HG02840 (cell line): ENCODE measurements around the gene CRHR2.

ENCODE experiments used
- ATAC-seq: cut with Tn5 transposase; IDR thresholded peaks from one replicate; pipeline ENCODE4 v1.9.1; 2021; ENCODE audit warnings: mild to moderate bottlenecking, moderate library complexity, moderate number of reproducible peaks; ENCODE audit not compliant: unreplicated experiment, low FRiP score

Gene CRHR2

GRCh38 chr7:30633223-30633622 is 49.0 kb downstream of the CRHR2 start:
- no peak for ATAC-seq

DNA sequence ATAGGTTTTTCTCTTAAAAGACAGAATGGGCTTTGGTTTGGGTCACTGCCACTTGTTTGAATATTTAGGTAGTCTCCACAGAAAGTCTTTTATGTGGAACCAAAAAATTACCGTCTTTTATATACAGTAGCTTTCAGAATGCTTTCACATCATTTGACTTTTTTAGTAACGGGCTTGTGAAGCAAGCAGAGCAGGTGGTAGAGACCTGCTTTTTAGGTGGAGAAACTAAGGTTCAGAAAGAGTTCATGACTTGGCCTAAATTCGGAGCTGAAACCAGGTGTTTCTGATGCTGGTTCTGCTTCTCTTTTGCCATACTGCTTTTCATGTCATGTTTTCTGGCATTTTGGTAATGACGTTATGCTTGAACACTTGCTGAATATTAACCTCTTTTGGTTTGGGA is 51.3 kb downstream of the CRHR2 start:
- no peak for ATAC-seq

DNA sequence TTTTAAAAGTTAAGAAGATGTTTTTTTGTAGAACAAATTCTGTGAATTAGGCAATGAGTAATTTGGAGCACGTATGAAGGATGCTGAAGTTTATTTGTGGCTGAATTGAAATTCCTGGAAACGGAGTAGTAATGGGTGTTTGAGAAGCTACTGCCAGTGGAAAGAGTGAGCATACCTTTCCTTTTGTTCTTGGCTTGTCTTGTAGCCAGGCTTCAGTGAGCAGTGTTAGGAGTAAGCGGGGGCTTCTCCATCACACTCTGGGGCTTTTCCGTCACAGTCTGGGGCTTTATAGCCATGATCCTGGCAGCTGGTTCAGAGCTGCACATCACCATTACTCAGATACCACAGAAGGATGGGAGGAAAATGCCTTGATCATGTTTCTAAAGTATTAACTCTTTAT is 55.2 kb downstream of the CRHR2 start:
- no peak for ATAC-seq

GRCh38 chr7:30625283-30625682 is 57.0 kb downstream of the CRHR2 start:
- no peak for ATAC-seq

DNA sequence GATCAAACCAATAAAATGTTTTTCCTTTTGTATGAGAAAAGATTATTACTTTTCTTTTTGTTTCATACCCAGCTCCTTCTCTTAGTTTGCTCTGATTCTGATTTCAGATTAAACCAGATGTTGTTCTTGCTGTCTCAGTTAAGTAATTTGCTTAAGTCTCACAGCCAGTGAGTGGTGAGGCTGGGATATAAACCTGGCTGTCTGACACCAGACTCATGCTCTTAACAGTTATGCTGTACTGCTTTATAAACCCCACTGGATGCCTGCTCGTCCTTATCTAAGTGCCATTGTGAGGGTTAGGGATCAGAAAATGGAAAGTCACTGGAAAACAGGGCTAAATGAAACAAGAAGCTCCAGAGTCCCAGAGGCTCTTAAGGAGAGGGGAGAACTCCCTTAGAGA is 63.3 kb downstream of the CRHR2 start:
- no peak for ATAC-seq

DNA sequence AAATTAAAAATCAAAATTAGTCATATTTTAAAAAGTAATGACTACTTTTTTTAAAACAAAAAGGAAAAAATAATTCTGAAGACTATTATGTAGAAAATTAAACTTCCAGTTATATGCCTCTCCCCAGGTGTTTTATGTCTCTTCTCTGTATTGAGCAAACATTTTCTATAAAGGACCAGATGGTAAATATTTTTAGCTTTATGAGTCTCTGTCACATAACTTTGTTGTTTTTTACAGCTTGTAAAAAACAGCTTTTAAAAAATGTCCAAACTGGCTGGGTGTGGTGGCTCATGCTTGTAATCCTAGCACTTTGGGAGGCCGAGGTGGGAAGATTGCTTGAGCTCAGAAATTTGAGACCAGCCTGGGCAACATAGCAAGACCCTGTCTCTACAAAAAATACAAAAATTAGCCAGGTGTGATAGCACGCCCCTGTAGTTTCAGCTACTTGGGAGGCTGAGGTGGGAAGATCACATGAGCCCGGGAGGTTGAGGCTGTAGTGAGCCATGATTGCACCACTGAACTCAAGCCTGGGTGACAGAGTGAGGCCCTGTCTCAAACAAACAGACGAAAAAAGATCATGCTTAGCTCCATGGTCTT is 64.1 kb downstream of the CRHR2 start:
- no peak for ATAC-seq

DNA sequence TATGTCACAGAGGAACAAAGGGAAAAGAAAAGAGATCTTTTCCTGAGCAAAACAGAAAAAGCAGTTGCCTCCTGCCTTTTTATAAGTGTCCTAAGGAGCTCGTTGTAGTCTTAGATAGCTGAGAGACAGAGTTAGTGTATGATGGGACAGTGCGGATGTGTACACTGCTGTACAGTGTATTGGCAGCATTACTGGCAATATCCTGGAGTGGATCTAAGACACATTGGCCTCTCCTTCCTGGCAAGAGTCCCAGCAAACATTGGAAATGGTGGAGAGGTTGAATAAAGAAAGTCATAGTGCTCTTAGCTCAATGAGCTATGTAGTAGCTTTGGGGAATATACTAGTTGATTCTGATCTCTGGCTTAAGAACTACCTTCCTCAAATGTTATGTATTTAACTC is 64.9 kb downstream of the CRHR2 start:
- no peak for ATAC-seq

DNA sequence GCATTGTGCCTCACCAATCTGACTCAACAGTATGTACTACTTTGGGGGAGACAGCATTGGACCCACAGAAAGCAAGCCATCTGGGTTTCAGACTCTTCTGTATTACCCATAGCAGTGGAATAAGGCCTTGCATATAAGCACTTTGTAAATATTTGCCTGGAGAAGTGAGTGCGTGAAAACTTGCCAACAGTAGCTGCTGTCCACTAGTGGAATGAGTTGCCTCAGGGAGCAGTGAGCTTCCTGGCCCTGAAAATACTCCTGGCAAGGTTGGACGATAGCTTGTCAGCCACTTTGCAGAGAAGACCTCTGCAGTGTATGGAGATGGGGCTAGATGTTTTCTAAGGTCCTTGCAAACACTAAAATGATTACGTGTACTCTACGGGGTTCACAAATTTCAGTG is 65.9 kb downstream of the CRHR2 start:
- ATAC-seq: no peak

DNA sequence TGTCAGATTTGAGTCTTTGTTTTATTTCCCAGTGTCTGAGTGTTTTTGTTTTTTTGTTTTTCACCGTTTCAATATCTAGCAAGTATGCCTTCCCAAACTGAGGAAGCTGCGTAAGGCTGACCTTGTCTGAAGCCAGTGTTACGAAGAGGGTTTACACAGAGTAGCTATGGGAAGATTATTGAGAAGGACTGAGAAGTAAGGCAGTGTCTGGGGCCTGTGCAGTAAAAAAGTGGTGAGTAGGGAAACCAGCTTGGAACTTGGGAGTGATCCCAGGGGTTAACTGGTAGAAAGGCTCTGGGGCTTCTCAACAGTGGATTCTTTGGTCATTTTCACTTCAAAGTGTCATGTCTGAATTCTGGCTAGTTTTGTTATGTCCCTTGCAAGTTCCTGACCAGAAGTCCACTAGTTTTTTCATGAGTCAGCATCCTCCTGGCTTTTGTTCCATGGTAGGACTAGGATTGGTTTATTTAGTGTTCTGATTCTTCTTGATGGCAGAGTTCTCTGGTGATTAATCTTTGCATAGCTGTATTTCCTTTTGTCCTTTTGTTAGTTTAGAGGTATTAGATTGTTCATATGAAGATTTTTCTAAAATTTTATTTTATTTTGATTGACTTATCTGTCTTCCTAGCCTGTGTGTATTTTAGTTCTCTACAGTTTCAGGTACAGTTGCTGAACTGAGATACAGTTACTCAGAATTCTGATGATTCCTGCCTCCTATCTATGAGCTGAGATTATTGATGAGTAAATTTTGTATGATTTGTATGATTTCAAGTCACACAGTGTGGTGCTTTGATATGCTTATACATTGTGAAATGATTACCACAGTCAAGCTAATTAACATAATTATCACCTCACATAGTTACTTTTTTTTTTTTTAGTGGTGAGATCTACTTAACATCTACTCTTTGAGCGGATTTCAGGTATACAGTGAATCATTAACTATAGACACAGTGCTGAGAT is 68.6 kb downstream of the CRHR2 start:
- ATAC-seq: no peak

- no peak for ATAC-seq
Measured at GRCh38 chr7:30612658-30613265, 69.5 kb downstream of the CRHR2 start.

GRCh38 chr7:30605832-30606231 is 76.4 kb downstream of the CRHR2 start:
- no peak for ATAC-seq

DNA sequence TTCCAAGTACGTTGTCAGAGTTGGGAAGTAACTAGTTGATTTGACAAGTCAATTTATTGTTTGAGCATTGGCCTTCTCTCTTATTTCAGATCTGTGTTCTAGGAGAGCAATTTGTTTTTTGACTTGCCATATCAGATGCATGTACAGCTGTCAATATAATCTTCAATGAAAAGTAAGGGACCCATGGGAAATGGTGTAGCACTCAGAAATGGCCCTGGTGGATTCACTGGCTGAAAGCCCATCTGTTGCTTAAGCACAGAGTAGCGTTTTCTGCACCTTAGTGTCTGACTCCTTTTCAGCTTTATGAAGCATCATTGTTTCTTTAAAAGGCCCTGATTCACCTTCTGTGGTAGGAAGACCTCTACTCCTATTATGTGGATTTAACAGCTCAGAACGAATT is 77.4 kb downstream of the CRHR2 start:
- ATAC-seq: no peak
